CD4-positive, alpha-beta T cell treated with Interleukin-12 subunit alpha and Interleukin-12 subunit beta, for 1 hour (primary cell): ENCODE measurements around the gene TBP.
"Not testable (repeated sequence)": the region's sequence is repeated elsewhere in the genome, so short reads cannot be mapped to it uniquely, and the experiment has no call there.

Experiments used
- DNase-seq: peaks from one replicate; pipeline ENCODE4 v3.0.0-alpha.2; 2020

TBP gene

GRCh38 chr6:170536671-170537070 is 17.5 kb upstream of the TBP start:
- DNase-seq = no peak

- no peak for DNase-seq
Observed at GRCh38 chr6:170537329-170537728, 16.8 kb upstream of the TBP start.

GRCh38 chr6:170542031-170542719 is 12.0 kb upstream of the TBP start:
- DNase-seq = no peak

- DNase-seq = no peak
Observed at GRCh38 chr6:170545405-170545804, 8.8 kb upstream of the TBP start.

GRCh38 chr6:170552765-170553533 is 1.2 kb upstream of the TBP start, which contains the start of gene PSMB1:
PSMB1 (minus strand) TSS chr6:170553307; CDS start chr6:170553242, 65 bp downstream.
- DNase-seq = peak; percentile 87

- DNase-seq = peak; percentile 58
Observed at GRCh38 chr6:170553534-170554012, 596 bp upstream of the TBP start.

GRCh38 chr6:170554796-170555137 is 598 bp downstream of the TBP start:
- DNase-seq = no peak

- DNase-seq = no peak
Observed at GRCh38 chr6:170555305-170555704, 1.1 kb downstream of the TBP start.

- no peak for DNase-seq
Observed at GRCh38 chr6:170561555-170561954, 7.4 kb downstream of the TBP start.

GRCh38 chr6:170564936-170565530 is 10.9 kb downstream of the TBP start:
- no peak for DNase-seq

GRCh38 chr6:170572704-170573466 is 18.7 kb downstream of the TBP start:
- DNase-seq = no peak

- DNase-seq = no peak
Observed at GRCh38 chr6:170575250-170575649, 21.1 kb downstream of the TBP start.

GRCh38 chr6:170578909-170579308 is 24.7 kb downstream of the TBP start:
- DNase-seq = no peak

GRCh38 chr6:170583756-170584180 is 29.6 kb downstream of the TBP start:
- DNase-seq = no peak

GRCh38 chr6:170584181-170584953 is 30.2 kb downstream of the TBP start, which contains the start of gene PDCD2:
PDCD2 (minus strand) TSS chr6:170584637; CDS start chr6:170584581, 56 bp downstream.
- peak; percentile 91 for DNase-seq

- no peak for DNase-seq
Observed at GRCh38 chr6:170584954-170585498, 30.9 kb downstream of the TBP start.

GRCh38 chr6:170590725-170591124 is 36.6 kb downstream of the TBP start:
- no peak for DNase-seq

GRCh38 chr6:170596426-170596825 is 42.3 kb downstream of the TBP start:
- DNase-seq = no peak

- no peak for DNase-seq
Observed at GRCh38 chr6:170597278-170597677, 43.1 kb downstream of the TBP start.

- DNase-seq = no peak
Observed at GRCh38 chr6:170605574-170606259, 51.5 kb downstream of the TBP start.

- not testable (repeated sequence) for DNase-seq
Observed at GRCh38 chr6:170609225-170609624, 55.1 kb downstream of the TBP start.
